Measurements from ENCODE around the gene COX6B2. TPM values are rescaled to one million over a fixed set of nuclear protein-coding genes. Genes with fewer than 3 reads are reported as not detected.

Gene COX6B2
- total RNA-seq, 1 experiment from 2014 or later, result 5.6 TPM

GRCh38 chr19:55353356-55353802 lies 1.1 kb downstream of the COX6B2 start:
- ChIA-PET POLR2A (no interaction called here), CTCF (no interaction called here)
- ATAC-seq (peak; percentile 50; the same call in 1 of the 2 replicates), DNase-seq (ENCODE audit: low read depth, low spot score) (no peak)
- in situ Hi-C loops (cut with HindIII; ENCODE audit: low pct_unique_long_range_greater_than_20kb, low sequenced_read_pairs) (no loop called here), intact Hi-C loops (cut with micrococcal nuclease; ENCODE audit: unreplicated experiment) (no loop called here)
- no peak for TF ChIP-seq CTCF (IDR thresholded peaks at IDR 0.05)
- TF ChIP-seq TCF7L2 (IDR thresholded peaks at IDR 0.05; ENCODE audit: low read depth, low read length), result 0 out of 2 replicates have a peak, but pooled peaks have one; percentile 11
- H3K27ac ChIP-seq (ENCODE audit: low read length), result peak overlapping the region; percentile 57
- no peaks in the 10 kb centered on the region for H3K9me3 ChIP-seq (ENCODE audit: control insufficient read depth, insufficient read depth, low read depth, low read length)
- H3K27me3 ChIP-seq (ENCODE audit: control insufficient read depth, insufficient read depth, low read length), result no peaks in the 10 kb centered on the region
- peak overlapping the region; percentile 55 to 62 for H3K4me3 ChIP-seq (ENCODE audit: low read depth in 2 of 2, low read length in 2 of 2)
- H3K36me3 ChIP-seq (ENCODE audit: control insufficient read depth, insufficient read depth, low read length), result no peaks in the 10 kb centered on the region
- H3K4me1 ChIP-seq (ENCODE audit: control insufficient read depth, insufficient read depth, low read length), result peaks cover 16% of the 10 kb centered on the region
- no TSS peak for BruUV-seq (replicated peaks)

- Histone ChIP-seq H3K4me3 (ENCODE audit: low read depth in 2 of 2, low read length in 2 of 2) (no peak overlapping the region), H3K9me3 (ENCODE audit: control insufficient read depth, insufficient read depth, low read depth, low read length) (no peaks in the 10 kb centered on the region), H3K27me3 (ENCODE audit: control insufficient read depth, insufficient read depth, low read length) (no peaks in the 10 kb centered on the region), H3K36me3 (ENCODE audit: control insufficient read depth, insufficient read depth, low read length) (no peaks in the 10 kb centered on the region), H3K27ac (ENCODE audit: low read length) (no peak overlapping the region), H3K4me1 (ENCODE audit: control insufficient read depth, insufficient read depth, low read length) (peaks cover 23% of the 10 kb centered on the region)
- in situ Hi-C loops (cut with HindIII; ENCODE audit: low pct_unique_long_range_greater_than_20kb, low sequenced_read_pairs) (no loop called here), intact Hi-C loops (cut with micrococcal nuclease; ENCODE audit: unreplicated experiment) (no loop called here)
- no peak for ATAC-seq
- ChIA-PET POLR2A (interaction anchor here (1.1 kb wide), 1 partner anchor 13 kb away, joined by 3 read pairs; the partner anchor contains the start of gene KMT5C), CTCF (no interaction called here)
- BruUV-seq (replicated peaks), result no TSS peak
- no peak for DNase-seq (ENCODE audit: low read depth, low spot score)
- TF ChIP-seq TCF7L2 (IDR thresholded peaks at IDR 0.05; ENCODE audit: low read depth, low read length), result no peak
- TF ChIP-seq SIN3A (IDR thresholded peaks at IDR 0.05; ENCODE audit: borderline replicate concordance, insufficient read depth, low read depth, low read length), result no peak
- TF ChIP-seq REST (IDR thresholded peaks at IDR 0.05; ENCODE audit: insufficient read depth in 1 of 2, low read depth in 2 of 2, low read length in 1 of 2), result no peak
- TF ChIP-seq CTCF (IDR thresholded peaks at IDR 0.05), result no peak
- TF ChIP-seq POLR2AphosphoS5 (IDR thresholded peaks at IDR 0.05; ENCODE audit: low read depth, low read length), result no peak
These were observed 1.9 kb downstream of the COX6B2 start for GRCh38 chr19:55352549-55353145.

Data from Panc1 (cell line).